Stimulated activated CD8-positive, alpha-beta memory T cell treated with anti-CD3 and anti-CD28 coated beads, Interleukin-2, amount 100 ng/mL, for 48 hours (primary cell): Measurements from ENCODE around the gene MEIS3.

Experiments
- DNase-seq, 2 donors: peaks; one replicate each; pipeline ENCODE4 v3.0.0-alpha.2; 2020; ENCODE audit warnings: low read depth in 2 of 2

The MEIS3 gene

GRCh38 chr19:47435883-47436417, 16.6 kb upstream of the MEIS3 start:
- DNase-seq, result no peak

- DNase-seq, result no peak
Observed at GRCh38 chr19:47435196-47435595, 15.9 kb upstream of the MEIS3 start.

DNA sequence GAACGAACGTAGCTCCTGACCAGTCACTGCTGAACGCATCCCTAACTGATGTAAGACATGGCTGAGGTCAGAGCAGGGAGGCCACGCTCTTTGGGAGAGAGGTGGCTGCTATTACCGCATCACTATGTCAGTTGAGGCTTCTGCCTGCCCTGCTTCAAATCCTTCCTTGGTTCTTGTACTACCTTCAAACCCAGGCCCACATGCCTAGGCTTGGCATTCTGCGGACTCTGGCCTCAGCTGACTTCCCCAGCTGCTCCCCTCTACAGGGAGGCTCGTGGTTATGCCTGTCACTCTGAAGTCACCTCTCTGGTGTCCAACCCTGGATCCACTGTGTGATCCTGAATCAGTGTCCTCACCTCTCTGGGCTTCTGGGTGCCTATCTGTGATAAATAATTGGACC, 14.8 kb upstream of the MEIS3 start:
- DNase-seq, result no peak

DNA sequence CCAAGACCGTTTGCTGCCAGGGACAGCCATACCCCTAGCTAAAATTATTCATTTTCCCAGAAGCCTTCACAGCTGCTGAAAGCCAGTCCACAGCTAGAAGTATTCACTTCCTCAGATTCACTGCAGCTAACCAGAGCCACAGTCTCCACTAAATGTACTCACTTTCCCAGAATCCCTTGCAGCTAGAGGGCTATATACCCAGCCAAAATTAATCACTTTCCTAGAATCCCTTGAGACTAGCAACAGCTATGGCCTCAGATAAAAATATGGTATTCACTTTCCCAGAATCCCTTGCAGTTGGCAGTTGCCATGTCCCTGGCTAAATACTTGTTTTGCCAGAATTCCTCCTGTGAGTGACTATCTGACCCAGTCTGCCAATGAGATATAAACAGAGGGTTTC, 13.8 kb upstream of the MEIS3 start:
- DNase-seq, result no peak

DNA sequence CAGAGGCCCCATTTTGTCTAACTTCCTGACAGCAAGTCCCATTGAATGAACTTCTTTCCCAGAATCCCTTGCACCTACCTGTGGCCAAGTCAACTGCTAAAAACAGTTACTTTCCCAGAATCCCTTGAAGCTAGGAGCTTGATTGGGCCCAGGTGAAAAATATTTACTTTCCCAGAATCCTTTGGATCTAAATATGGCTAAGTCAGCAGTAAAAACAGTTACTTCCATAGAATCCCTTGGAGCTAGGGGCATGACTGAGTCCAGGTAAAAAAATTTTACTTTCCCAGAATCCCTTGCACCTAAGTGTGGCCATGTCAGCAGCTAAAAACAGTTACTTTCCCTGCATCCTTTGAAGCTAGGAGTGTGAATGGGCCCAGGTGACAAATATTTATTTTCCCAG, 13.2 kb upstream of the MEIS3 start:
- no peak for DNase-seq

DNA sequence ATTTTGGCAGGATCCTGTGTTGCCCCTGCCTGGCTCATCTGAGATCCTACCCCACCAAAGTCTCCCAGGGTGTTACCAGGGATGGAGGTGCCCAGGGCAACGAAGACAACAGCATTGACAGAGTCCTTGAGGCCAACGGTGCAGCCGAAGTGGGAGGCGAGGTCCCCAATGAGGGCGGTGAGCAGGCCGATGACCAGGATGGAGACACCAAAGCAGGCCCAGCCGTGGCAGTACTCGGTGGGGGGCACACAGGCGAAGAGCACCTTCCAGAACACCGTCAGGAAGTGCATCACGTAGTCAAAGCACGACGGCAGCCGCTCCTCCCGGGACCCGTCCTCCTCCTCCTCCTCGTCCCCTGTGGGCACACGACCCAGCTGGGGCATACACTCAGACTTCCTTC, 12.8 kb upstream of the MEIS3 start:
- no peak for DNase-seq

DNA sequence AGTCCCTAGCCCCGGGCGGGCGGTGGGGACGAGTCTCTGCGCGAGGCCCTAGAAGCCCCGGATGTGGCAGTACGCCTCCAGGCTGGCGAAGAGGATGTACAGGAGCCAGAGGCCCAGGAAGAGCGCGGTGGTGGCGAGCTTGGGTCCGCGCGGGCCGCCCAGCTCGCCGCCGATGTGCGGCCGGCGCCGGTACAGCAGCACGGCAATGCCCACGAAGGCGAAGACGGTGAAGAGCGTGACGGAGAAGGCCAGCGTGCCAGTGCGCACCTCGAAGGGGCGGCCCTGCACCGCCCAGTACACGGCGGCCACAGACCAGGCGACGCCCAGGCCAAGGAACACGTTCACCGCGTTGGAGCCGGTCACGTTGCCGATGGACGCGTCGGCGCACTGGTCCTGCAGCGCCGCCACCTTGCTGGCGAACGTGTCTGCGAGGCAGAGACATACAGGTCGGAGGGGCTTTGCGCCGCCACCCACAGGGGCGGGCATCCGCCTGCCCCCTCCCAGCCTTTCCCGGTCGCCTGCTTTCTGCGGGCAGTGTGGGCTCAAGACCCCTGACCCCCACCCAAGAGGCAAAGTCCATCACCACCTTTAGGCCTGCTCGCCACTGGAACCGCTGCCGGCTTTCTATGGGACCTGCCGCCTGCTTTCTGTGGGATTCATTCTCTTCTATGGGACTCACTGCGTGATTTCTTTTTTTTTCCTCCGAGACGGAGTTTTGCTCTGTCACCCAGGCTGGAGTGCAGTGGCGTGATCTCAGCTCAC, 10.9 kb upstream of the MEIS3 start:
- DNase-seq, result no peak

- DNase-seq, result no peak
Observed at GRCh38 chr19:47429140-47429793, 9.9 kb upstream of the MEIS3 start.

DNA sequence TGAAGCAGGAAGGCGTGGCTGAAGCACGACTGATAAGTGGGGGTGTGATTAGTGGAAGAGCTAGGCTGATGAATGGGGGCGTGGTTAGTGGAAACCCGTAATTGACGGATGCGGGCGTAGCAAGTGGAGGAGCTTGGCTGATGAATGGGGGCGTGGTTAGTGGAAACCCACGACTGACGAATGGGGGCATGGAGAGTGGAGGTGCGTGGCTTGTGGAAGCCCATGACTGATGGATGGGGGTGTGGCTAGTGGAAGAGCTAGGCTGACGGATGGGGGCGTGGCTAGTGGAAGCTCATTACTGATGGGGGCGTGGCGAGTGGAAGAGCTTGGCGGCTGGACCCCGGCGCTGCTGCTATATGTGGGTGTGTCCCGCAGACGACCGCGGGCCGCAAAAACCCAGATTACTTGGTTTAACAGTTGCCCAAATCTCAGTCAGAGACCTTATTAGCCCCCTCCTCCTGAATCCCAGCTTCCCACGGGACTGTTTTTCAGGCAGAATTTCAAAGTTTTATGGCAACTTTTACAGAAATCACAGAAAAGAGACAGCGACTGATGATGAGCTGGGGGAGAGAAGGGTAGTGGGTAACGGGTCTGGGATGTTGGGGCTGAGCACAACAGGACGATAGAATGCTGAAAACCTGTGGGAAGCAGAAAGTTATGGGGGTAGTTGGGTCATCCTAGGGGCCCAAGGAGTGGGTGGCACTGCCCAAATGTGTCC, 9.0 kb upstream of the MEIS3 start:
- DNase-seq, result peak; percentile 78 to 90

DNA sequence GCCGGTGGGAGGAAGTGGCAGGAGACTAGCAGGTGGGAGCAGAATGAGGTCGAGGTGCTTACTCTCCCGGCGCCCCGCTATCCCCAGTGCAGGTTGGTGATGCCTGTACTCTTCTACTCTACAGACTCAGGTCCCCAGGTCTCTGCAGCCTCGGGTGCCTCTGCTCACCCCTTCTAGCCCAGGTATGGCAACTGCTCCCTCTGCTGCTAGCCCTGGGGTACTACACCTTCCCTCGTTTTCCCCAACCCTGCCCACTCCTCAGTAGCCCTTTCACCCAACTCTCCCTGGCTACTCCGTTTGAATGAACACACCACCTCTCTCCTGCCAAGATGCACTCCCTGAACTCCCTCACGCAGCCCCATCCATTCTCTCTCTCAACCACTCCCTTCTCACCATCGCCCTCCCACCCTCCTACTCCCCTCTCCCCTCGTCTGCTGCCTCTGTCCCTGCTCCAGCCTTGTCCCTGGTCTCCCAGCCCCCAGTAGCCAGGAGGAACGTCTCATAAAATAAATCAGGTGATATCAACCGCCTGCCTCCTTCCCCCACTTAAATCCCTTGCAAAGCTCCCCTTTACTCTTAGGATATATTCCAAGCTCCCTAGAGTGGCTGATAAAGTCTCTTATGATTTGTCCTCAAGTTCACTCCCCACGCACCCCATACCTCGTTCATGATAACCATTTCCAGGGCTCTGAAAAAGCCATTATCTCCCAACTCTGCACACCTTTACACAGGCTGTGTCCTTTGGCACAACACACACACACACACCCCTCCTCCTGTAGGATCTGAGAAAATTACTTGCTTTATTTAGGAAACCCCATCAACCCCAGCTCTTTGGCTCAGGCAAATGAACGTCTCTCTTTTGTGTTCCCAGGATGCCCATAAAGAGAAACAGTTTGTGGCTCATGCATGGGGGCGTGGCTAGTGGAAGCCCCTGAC, 8.2 kb upstream of the MEIS3 start:
- peak; percentile 50 to 68 for DNase-seq

- DNase-seq, result no peak
Observed at GRCh38 chr19:47423203-47423882, 4.0 kb upstream of the MEIS3 start.

DNA sequence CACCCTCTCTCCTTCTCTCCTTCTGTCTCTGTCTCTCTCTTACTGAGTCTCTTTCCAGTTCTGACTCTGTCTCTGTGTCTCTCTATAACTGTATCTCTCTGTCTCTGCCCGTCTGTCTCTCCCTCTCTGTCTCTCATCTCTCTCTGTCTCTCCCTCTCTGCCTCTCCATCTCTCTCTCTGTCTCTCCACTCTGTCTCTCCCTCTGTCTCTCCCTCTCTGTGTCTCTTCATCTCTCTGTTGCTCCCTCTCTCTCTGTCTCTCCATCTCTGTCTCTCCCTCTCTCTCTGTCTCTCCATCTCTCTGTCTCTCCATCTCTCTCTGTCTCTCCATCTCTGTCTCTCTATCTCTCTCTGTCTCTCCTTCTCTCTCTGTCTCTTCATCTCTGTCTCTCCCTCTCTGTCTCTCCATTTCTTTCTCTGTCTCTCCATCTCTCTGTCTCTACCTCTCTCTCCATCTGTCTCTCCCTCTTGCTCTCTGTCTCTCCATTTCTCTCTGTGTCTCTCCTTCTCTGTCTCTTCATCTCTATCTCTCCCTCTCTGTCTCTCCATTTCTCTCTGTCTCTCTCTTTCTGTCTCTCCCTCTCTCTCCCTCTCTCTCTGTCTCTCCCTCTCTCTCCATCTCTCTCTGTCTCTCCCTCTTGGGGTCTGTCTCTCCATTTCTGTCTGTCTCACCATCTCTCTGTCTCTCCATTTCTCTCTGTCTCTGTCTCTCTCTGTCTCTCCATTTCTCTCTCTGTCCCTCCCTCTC, 3.3 kb upstream of the MEIS3 start:
- no peak for DNase-seq

DNA sequence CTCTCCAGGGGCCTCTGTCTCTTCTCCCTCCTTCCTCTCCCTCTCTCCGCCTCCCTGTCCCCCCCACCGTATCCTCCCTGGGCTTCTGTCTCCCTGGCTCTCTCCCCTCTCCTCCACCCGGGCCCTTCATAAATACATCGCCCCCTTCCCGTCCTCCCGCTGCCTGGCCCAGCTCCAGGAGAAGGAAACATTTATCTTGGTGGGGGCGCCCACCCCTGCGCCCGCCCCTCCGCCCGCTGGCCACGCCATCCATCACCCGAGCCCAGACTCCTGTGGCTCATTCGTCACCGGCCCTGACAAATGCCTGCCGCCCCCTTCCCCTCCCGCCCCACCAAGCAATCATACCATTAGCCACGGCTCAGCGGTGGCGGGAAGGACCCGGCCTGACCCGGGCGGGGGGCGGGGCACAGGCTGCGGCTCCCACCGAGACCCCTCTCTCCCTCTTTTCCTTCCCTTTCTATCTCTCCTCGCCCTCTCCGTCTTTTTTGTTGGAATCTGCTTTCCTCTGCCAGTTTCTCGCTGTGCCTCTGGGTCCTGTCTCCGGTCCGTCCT, 2.6 kb upstream of the MEIS3 start:
- DNase-seq, result no peak

GRCh38 chr19:47421244-47421786, 2.0 kb upstream of the MEIS3 start:
- no peak for DNase-seq

GRCh38 chr19:47419789-47420188, 462 bp upstream of the MEIS3 start:
- no peak for DNase-seq

DNA sequence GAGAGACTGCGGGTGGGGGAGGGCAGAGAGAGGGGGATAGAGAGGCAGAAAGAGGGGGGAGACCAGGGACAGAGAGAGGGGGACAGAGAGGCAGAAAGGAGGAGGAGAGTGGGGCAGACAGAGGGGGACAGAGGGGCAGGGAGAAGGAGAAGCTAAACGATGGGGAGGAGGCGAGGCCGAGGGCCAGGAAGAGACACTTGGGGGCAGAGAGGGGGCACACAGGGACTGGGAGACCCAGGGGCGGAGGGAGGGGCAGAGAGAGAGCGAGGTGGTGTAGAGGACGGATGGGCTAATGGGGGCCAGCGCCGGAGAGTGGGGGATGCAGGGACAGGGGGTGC, 666 bp downstream of the MEIS3 start:
- DNase-seq, result no peak

- no peak for DNase-seq
Observed at GRCh38 chr19:47417746-47418691, 1.3 kb downstream of the MEIS3 start.

- DNase-seq, result no peak
Observed at GRCh38 chr19:47417107-47417745, 2.1 kb downstream of the MEIS3 start.
